Suprapubic skin (tissue), 4 donors: ENCODE results near the gene PRKAR2B. TPM values are rescaled to one million over a fixed set of nuclear protein-coding genes. Genes with fewer than 3 reads are reported as not detected.

Experiments
- DNase-seq, 2 donors: peaks; one replicate each; pipeline ENCODE4 v3.0.0-alpha.2; 2019; ENCODE audit warnings: low spot score in 2 of 2
- H3K27ac ChIP-seq: fragments of 200-600 bp; sonication (generic); one replicate; pipeline ENCODE4 v1.5.1; 2019
- H3K27me3 ChIP-seq: fragments of 200-600 bp; sonication (generic); one replicate; pipeline ENCODE4 v1.5.1; 2019
- H3K36me3 ChIP-seq: fragments of 200-600 bp; sonication (generic); one replicate; pipeline ENCODE4 v1.5.1; 2019
- H3K4me1 ChIP-seq: fragments of 200-600 bp; sonication (generic); one replicate; pipeline ENCODE4 v1.5.1; 2019
- H3K4me3 ChIP-seq: fragments of 200-600 bp; sonication (generic); one replicate; pipeline ENCODE4 v1.5.1; 2019; ENCODE audit warnings: mild to moderate bottlenecking
- H3K9me3 ChIP-seq: fragments of 200-600 bp; sonication (generic); one replicate; pipeline ENCODE4 v1.5.1; 2019
- CTCF ChIP-seq, 2 donors: fragments of 200-600 bp in 1 of 2; fragments of 450-650 bp in 1 of 2; sonication (generic) in 1 of 2; IDR thresholded peaks; one replicate each; pipeline ENCODE4 v1.5.1; 2016 to 2019; ENCODE audit warnings: antibody characterized with exemption in 2 of 2, mild to moderate bottlenecking in 1 of 2, moderate library complexity in 1 of 2
- EP300 ChIP-seq: sonication (generic); formaldehyde crosslinking; IDR thresholded peaks from one replicate; pipeline ENCODE4 v1.6.1; 2017; ENCODE audit warnings: antibody characterized with exemption
- POLR2A ChIP-seq, 2 donors: fragments of 450-650 bp; IDR thresholded peaks; one replicate each; pipeline ENCODE4 v1.6.1; 2017; ENCODE audit warnings: antibody characterized with exemption in 2 of 2, mild to moderate bottlenecking in 2 of 2, moderate library complexity in 2 of 2
- POLR2AphosphoS5 ChIP-seq, 3 donors: sonication (generic); formaldehyde crosslinking; IDR thresholded peaks; one replicate each; pipeline ENCODE4 v1.6.1; 2017; ENCODE audit warnings: antibody characterized with exemption in 3 of 3
- WGBS: methylation state at CpG from one replicate; pipeline ENCODE4 v1.1.5; 2018; 5-methylcytosine and 5-hydroxymethylcytosine counted together
- total RNA-seq, 4 donors: library from RNA; depleted of rRNA; stranded (reverse); fragments of >200 nt; gene quantifications; one replicate each; pipeline ENCODE4 v1.1.0, GENCODE V29; 2016

Gene PRKAR2B
- total RNA-seq, 4 donors from 2014 or later, result 4.2 to 10.8 (median 6.2) TPM

GRCh38 chr7:107105591-107106245, 61.2 kb downstream of the PRKAR2B start:
- Histone ChIP-seq H3K27ac (no peak overlapping the region), H3K9me3 (no peaks in the 10 kb centered on the region), H3K36me3 (no peaks in the 10 kb centered on the region), H3K4me1 (no peaks in the 10 kb centered on the region), H3K4me3 (no peak overlapping the region), H3K27me3 (no peaks in the 10 kb centered on the region)
- 81% methylated on average over 4 of the region's 4 CpGs for WGBS
- DNase-seq, result no peak
- TF ChIP-seq POLR2A (IDR thresholded peaks at IDR 0.05) (no peak), CTCF (IDR thresholded peaks at IDR 0.05) (no peak), EP300 (no peak), POLR2AphosphoS5 (IDR thresholded peaks at IDR 0.05) (no peak)

- no peak for DNase-seq
Measured at GRCh38 chr7:107108793-107109371, 64.4 kb downstream of the PRKAR2B start.

GRCh38 chr7:107109955-107110354, 65.5 kb downstream of the PRKAR2B start:
- Histone ChIP-seq H3K9me3 (no peaks in the 10 kb centered on the region), H3K27ac (no peak overlapping the region), H3K36me3 (no peaks in the 10 kb centered on the region), H3K4me1 (no peaks in the 10 kb centered on the region), H3K27me3 (no peaks in the 10 kb centered on the region), H3K4me3 (no peak overlapping the region)
- DNase-seq, result no peak
- 93% methylated on average over 4 of the region's 4 CpGs for WGBS
- no peak for TF ChIP-seq POLR2AphosphoS5 (IDR thresholded peaks at IDR 0.05)
- TF ChIP-seq POLR2A (IDR thresholded peaks at IDR 0.05), result no peak
- TF ChIP-seq EP300, result no peak
- TF ChIP-seq CTCF (IDR thresholded peaks at IDR 0.05), result no peak

More at GRCh38 chr7:107108793-107109371, 64.4 kb downstream of the PRKAR2B start:
- no peaks in the 10 kb centered on the region for H3K36me3 ChIP-seq
- no peaks in the 10 kb centered on the region for H3K4me1 ChIP-seq
- no peak overlapping the region for H3K4me3 ChIP-seq
- no peaks in the 10 kb centered on the region for H3K9me3 ChIP-seq
- H3K27me3 ChIP-seq, result no peaks in the 10 kb centered on the region
- H3K27ac ChIP-seq, result no peak overlapping the region
- TF ChIP-seq POLR2AphosphoS5 (IDR thresholded peaks at IDR 0.05) (no peak), POLR2A (IDR thresholded peaks at IDR 0.05) (no peak), EP300 (no peak), CTCF (IDR thresholded peaks at IDR 0.05) (no peak)

GRCh38 chr7:107111196-107111595, 66.7 kb downstream of the PRKAR2B start:
- Histone ChIP-seq H3K27ac (no peak overlapping the region), H3K4me3 (no peak overlapping the region), H3K27me3 (no peaks in the 10 kb centered on the region), H3K36me3 (no peaks in the 10 kb centered on the region), H3K4me1 (no peaks in the 10 kb centered on the region), H3K9me3 (no peaks in the 10 kb centered on the region)
- TF ChIP-seq POLR2AphosphoS5 (IDR thresholded peaks at IDR 0.05) (no peak), POLR2A (IDR thresholded peaks at IDR 0.05) (no peak), CTCF (IDR thresholded peaks at IDR 0.05) (no peak), EP300 (no peak)
- DNase-seq, result no peak
- 82% methylated on average over 1 of the region's 1 CpG for WGBS

- no peak for DNase-seq
- no peak overlapping the region for H3K27ac ChIP-seq
- no peak overlapping the region for H3K4me3 ChIP-seq
- H3K9me3 ChIP-seq, result no peaks in the 10 kb centered on the region
- H3K36me3 ChIP-seq, result no peaks in the 10 kb centered on the region
- no peak for TF ChIP-seq POLR2A (IDR thresholded peaks at IDR 0.05)
- TF ChIP-seq EP300, result no peak
- no peak for TF ChIP-seq POLR2AphosphoS5 (IDR thresholded peaks at IDR 0.05)
- TF ChIP-seq CTCF (IDR thresholded peaks at IDR 0.05), result no peak
- H3K4me1 ChIP-seq, result no peaks in the 10 kb centered on the region
- 73% methylated on average over 5 of the region's 5 CpGs for WGBS
- H3K27me3 ChIP-seq, result no peaks in the 10 kb centered on the region
Measured at GRCh38 chr7:107113866-107114265, 69.4 kb downstream of the PRKAR2B start.
